ENCODE measurements around the gene VAT1L.
A peak's percentile ranks its signal among the peaks of the same experiment; 100 is the strongest.
"Not testable (repeated sequence)": the region's sequence is repeated elsewhere in the genome, so short reads cannot be mapped to it uniquely, and the experiment has no call there.

Gene VAT1L

DNA sequence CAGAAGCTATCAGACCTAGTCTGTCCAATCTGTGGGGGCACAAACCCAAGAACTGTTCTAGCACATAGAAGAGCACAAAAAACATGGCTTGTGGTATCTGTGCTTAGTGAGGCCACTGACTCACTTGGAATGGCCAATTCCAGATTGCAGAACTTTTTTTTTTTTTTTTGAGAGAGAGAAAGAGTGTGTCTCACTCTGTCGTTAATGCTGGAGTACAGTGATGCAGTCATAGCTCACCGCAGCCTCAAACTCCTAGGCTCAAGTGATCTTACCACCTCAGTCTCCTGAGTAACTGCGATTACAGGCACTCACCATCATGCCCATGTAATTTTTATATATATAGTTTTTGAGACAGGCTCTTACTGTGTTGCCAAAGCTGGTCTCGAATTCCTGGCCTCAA, 156.8 kb downstream of the VAT1L start:
- Mint-ChIP-seq H3K27ac (no peak overlapping the region), H3K36me3 (ENCODE audit: low read depth) (no peaks in the 10 kb centered on the region), H3K4me3 (no peak overlapping the region), H3K4me1 (peaks cover 27% of the 10 kb centered on the region), H3K9me3 (peaks cover 12% of the 10 kb centered on the region), H3K27me3 (ENCODE audit: low read depth, poor library complexity) (no peaks in the 10 kb centered on the region)
- TF ChIP-seq, protein P1, sequence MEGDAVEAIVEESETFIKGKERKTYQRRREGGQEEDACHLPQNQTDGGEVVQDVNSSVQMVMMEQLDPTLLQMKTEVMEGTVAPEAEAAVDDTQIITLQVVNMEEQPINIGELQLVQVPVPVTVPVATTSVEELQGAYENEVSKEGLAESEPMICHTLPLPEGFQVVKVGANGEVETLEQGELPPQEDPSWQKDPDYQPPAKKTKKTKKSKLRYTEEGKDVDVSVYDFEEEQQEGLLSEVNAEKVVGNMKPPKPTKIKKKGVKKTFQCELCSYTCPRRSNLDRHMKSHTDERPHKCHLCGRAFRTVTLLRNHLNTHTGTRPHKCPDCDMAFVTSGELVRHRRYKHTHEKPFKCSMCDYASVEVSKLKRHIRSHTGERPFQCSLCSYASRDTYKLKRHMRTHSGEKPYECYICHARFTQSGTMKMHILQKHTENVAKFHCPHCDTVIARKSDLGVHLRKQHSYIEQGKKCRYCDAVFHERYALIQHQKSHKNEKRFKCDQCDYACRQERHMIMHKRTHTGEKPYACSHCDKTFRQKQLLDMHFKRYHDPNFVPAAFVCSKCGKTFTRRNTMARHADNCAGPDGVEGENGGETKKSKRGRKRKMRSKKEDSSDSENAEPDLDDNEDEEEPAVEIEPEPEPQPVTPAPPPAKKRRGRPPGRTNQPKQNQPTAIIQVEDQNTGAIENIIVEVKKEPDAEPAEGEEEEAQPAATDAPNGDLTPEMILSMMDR (IDR thresholded peaks at IDR 0.05): no peak
- no peak for DNase-seq

DNA sequence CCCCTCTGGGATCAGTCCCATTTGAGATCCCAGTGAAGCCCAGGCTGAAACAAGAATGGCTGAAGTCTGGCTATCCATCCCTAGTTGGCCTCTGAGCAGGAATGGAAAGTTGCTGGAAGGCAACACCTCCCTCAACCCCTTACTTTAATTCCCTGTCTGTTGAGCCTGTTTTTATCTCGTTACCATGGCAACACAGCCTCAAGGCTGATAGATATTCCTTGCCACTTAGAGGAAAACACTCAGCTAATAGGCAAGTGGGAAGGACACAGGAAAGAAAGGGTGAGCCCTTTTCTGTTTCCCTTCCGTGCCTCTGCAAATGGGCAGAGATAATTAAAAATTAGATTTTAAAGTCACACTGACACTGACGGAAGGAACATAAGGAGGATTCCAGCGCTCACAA, 158.5 kb downstream of the VAT1L start:
- Mint-ChIP-seq H3K4me1 (peaks cover 27% of the 10 kb centered on the region), H3K27me3 (ENCODE audit: low read depth, poor library complexity) (peaks cover 6% of the 10 kb centered on the region), H3K36me3 (ENCODE audit: low read depth) (no peaks in the 10 kb centered on the region), H3K4me3 (no peak overlapping the region), H3K27ac (no peak overlapping the region), H3K9me3 (peaks cover 9% of the 10 kb centered on the region)
- TF ChIP-seq, protein P1 (IDR thresholded peaks at IDR 0.05): no peak
- DNase-seq: no peak

DNA sequence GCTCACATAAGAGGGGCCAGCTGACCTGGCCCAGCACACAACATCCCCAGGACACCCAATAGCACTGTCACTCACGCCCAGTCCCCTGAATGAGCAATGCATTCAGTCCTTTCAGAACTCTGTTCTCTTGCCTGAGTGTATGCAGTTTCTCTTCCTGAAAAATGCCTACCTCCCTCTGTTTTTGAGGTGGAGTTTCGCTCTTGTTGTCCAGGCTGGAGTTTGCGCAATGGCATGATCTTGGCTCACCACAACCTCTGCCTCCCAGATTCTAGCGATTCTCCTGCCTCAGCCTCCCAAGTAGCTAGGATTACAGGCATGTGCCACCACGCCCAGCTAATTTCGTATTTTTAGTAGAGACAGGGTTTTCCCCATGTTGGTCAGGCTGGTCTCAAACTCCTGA, 159.2 kb downstream of the VAT1L start:
- H3K27me3 Mint-ChIP-seq (ENCODE audit: low read depth, poor library complexity); H3K36me3 Mint-ChIP-seq (ENCODE audit: low read depth); H3K9me3 Mint-ChIP-seq; H3K27ac Mint-ChIP-seq; H3K4me3 Mint-ChIP-seq; DNase-seq: not testable (repeated sequence)
- peaks cover 27% of the 10 kb centered on the region for H3K4me1 Mint-ChIP-seq

DNA sequence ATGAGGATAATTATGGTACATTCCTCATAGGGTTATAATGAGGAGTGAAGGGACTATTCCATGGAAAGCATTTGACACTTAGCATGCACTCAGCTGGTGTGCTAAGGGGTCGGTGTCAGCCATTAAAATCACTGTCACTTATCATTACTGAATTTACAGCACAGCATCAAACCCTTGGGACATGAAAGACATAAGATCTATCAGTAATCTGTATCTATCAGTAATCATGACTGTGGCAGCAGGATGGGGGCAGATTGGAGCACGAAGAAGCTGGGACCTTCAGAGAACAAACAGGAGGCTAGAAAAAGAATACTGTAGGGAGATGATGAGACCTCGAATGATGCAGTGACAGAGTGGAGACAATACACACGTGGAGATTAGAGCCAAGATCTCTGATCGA, 160.5 kb downstream of the VAT1L start:
- H3K27ac Mint-ChIP-seq: no peak overlapping the region
- H3K27me3 Mint-ChIP-seq (ENCODE audit: low read depth, poor library complexity): peaks cover 10% of the 10 kb centered on the region
- TF ChIP-seq, protein P1 (IDR thresholded peaks at IDR 0.05): no peak
- no peak for DNase-seq
- no peaks in the 10 kb centered on the region for H3K9me3 Mint-ChIP-seq
- peaks cover 30% of the 10 kb centered on the region for H3K4me1 Mint-ChIP-seq
- H3K36me3 Mint-ChIP-seq (ENCODE audit: low read depth): no peaks in the 10 kb centered on the region
- no peak overlapping the region for H3K4me3 Mint-ChIP-seq

DNA sequence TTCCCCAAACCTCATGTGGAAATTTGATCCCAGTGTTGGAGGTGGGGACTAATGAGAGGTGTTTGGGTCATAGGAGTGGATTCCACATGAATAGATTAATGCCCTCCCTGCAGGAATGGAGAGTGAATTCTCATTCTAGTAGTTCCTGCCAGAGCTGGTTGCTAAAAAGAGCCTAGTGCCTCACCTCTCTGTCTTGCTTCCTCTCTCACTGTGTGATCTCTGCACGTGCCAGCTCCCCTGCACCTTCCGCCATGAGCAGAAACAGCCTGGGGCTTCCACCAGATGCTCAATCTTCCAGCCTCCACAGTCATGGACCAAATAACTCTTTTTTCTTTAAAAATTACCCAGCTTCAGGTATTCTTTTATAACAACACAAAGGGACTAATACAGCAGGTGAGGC, 161.1 kb downstream of the VAT1L start:
- Mint-ChIP-seq H3K9me3 (no peaks in the 10 kb centered on the region), H3K27me3 (ENCODE audit: low read depth, poor library complexity) (peaks cover 10% of the 10 kb centered on the region), H3K4me3 (no peak overlapping the region), H3K4me1 (peaks cover 32% of the 10 kb centered on the region), H3K27ac (no peak overlapping the region), H3K36me3 (ENCODE audit: low read depth) (no peaks in the 10 kb centered on the region)
- no peak for DNase-seq
- TF ChIP-seq, protein P1 (IDR thresholded peaks at IDR 0.05): no peak

DNA sequence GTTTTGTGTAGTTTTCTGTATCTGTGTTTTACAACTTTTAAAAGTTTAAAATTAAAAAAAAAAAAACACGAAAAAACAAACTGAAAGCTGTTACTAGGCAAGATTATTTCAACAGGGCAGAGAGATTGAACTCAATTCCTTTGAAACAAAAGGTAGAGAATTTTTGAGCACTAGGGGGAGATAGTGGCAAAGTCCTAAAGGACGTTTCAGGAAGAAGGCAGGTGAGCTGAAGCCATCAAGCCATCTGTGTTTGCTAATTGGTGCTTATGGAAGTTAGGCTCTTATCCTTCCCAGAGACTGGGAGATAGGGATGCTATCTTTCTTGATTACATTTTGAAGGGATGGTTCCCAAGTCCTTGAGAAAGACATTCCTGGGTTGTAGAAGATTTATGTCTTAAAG, 163.4 kb downstream of the VAT1L start:
- H3K27me3 Mint-ChIP-seq (ENCODE audit: low read depth, poor library complexity): peaks cover 10% of the 10 kb centered on the region
- DNase-seq: no peak
- no peak overlapping the region for H3K27ac Mint-ChIP-seq
- H3K36me3 Mint-ChIP-seq (ENCODE audit: low read depth): no peaks in the 10 kb centered on the region
- no peak overlapping the region for H3K4me3 Mint-ChIP-seq
- no peaks in the 10 kb centered on the region for H3K9me3 Mint-ChIP-seq
- TF ChIP-seq, protein P1 (IDR thresholded peaks at IDR 0.05): peak; percentile 32
- peaks cover 31% of the 10 kb centered on the region for H3K4me1 Mint-ChIP-seq
